Panc1 (cell line): ENCODE measurements around the gene IRF2BP2.

ENCODE experiments used
- SIN3A ChIP-seq: IDR thresholded peaks from 2 replicates; pipeline ENCODE4 v1.6.1; 2012; ENCODE audit warnings: low read depth, mild to moderate bottlenecking, low read length, moderate library complexity, borderline replicate concordance; ENCODE audit not compliant: insufficient read depth
- TF ChIP-seq, protein P1 (sequence below): fragments of 450-650 bp; IDR thresholded peaks from 2 replicates; pipeline ENCODE4 v1.5.1; 2017; ENCODE audit warnings: mild to moderate bottlenecking

DNA sequence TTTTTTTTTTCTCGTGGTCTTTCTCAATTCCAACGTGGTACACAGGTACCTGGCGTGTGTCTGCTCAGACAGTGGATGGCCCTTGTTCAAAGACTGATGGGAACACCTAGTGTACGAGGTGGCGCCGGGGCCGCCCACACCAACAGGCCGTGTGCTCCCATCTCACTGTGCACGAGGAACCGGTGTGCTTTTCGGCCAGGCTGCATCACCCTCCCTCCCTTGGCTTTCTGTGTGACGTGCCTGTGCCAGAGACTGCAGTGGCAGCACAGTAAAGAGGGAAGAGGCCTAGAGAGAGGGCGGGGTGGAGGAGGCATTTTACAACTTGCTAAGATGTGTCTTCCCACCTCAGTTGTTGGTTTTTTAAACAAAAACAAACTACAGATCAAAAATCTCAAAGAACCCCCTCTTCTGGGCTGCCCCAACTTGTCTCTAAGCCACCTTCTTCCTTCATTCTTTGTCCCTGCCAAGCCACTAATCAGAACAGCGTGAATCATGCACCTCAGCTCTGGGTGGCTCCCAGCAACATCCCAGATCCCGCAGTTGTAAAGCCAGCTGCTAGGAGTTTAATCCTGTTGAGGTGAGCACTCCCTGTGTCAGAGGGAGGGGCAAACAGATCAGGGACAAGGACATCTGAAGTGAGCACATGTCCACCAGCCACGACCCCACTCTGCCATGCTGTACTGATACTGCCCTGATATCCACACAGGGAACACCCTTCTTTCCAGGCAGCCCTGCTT, 20.7 kb downstream of the IRF2BP2 start:
- TF ChIP-seq, protein P1, sequence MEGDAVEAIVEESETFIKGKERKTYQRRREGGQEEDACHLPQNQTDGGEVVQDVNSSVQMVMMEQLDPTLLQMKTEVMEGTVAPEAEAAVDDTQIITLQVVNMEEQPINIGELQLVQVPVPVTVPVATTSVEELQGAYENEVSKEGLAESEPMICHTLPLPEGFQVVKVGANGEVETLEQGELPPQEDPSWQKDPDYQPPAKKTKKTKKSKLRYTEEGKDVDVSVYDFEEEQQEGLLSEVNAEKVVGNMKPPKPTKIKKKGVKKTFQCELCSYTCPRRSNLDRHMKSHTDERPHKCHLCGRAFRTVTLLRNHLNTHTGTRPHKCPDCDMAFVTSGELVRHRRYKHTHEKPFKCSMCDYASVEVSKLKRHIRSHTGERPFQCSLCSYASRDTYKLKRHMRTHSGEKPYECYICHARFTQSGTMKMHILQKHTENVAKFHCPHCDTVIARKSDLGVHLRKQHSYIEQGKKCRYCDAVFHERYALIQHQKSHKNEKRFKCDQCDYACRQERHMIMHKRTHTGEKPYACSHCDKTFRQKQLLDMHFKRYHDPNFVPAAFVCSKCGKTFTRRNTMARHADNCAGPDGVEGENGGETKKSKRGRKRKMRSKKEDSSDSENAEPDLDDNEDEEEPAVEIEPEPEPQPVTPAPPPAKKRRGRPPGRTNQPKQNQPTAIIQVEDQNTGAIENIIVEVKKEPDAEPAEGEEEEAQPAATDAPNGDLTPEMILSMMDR: no peak
- no peak for TF ChIP-seq SIN3A
